H1 (cell line): ENCODE results near the gene HLF. TPM values are rescaled to one million over a fixed set of nuclear protein-coding genes. Genes with fewer than 3 reads are reported as not detected.

Source experiments
- CTCF ChIA-PET: fragments of 300-600 bp; sonication (Branson Sonifier 250); formaldehyde crosslinking; loops from one replicate; lab custom pipeline; 2021; ENCODE audit not compliant: partially characterized antibody; lab: Charles Lee
- POLR2A ChIA-PET: fragments of 300-600 bp; sonication (Branson Sonifier 250); formaldehyde crosslinking; loops from one replicate; lab custom pipeline; 2021; ENCODE audit warnings: inconsistent platforms; ENCODE audit not compliant: partially characterized antibody; lab: Charles Lee
- DNase-seq, 2 experiments: peaks; one replicate each; pipeline versions ENCODE4 v3.0.0 to v3.0.0-alpha.2; 2010 to 2022; ENCODE audit warnings: low spot score in 2 of 2, low read depth in 1 of 2, mixed read lengths in 1 of 2
- FAIRE-seq: peaks from 2 replicates; lab custom pipeline; 2011; peaks lifted over from hg19 to GRCh38; lab: Jason Lieb, UNC
- H2AFZ ChIP-seq: 2 replicates; pipeline ENCODE4 v1.8.1; 2012; ENCODE audit warnings: low read length, inconsistent platforms
- H2AK5ac ChIP-seq: 2 replicates; pipeline ENCODE4 v1.6.1; 2013; ENCODE audit warnings: low read depth, low read length
- H2BK120ac ChIP-seq: replicated peaks from 2 replicates; pipeline ENCODE3; 2013; ENCODE audit warnings: low read depth, low read length, inconsistent platforms
- H2BK12ac ChIP-seq: 2 replicates; pipeline ENCODE4 v1.6.1; 2013; ENCODE audit warnings: low read depth, low read length
- H2BK15ac ChIP-seq: 2 replicates; pipeline ENCODE4 v1.6.1; 2013; ENCODE audit warnings: low read length
- H2BK20ac ChIP-seq: 2 replicates; pipeline ENCODE4 v1.6.1; 2013; ENCODE audit warnings: low read length
- H2BK5ac ChIP-seq: 2 replicates; pipeline ENCODE4 v1.6.1; 2013; ENCODE audit warnings: low read depth, low read length
- H3K14ac ChIP-seq: 2 replicates; pipeline ENCODE4 v1.6.1; 2013; ENCODE audit warnings: inconsistent platforms; ENCODE audit not compliant: insufficient read length
- H3K18ac ChIP-seq: 2 replicates; pipeline ENCODE4 v1.6.1; 2013; ENCODE audit warnings: low read length; ENCODE audit errors: extremely low read depth
- H3K23ac ChIP-seq: 2 replicates; pipeline ENCODE4 v1.6.1; 2013; ENCODE audit warnings: inconsistent platforms; ENCODE audit not compliant: insufficient read length
- H3K23me2 ChIP-seq: 2 replicates; pipeline ENCODE4 v1.6.1; 2013; ENCODE audit warnings: low read depth, low read length
- H3K27ac ChIP-seq: 2 replicates; pipeline ENCODE4 v1.6.1; 2011; ENCODE audit warnings: low read depth, low read length, inconsistent platforms
- H3K27me3 ChIP-seq, 4 experiments: replicated peaks in 1 of 4; 1 replicate in 1 of 4; 2 replicates in 3 of 4; pipeline versions ENCODE4 v1.6.1 to v1.8.1; 2011 to 2013; ENCODE audit warnings: low read length in 3 of 4, mild to moderate bottlenecking in 3 of 4, inconsistent platforms in 2 of 4, mixed read lengths in 2 of 4, moderate library complexity in 1 of 4; ENCODE audit not compliant: control insufficient read depth in 3 of 4, insufficient read depth in 3 of 4; ENCODE audit errors: extremely low read depth in 1 of 4
- H3K36me3 ChIP-seq, 4 experiments: 2 replicates each; pipeline versions ENCODE4 v1.6.1 to v1.8.1; 2011 to 2013; ENCODE audit warnings: mild to moderate bottlenecking in 4 of 4, low read length in 3 of 4, moderate library complexity in 2 of 4, control low read depth in 1 of 4, inconsistent platforms in 1 of 4; ENCODE audit not compliant: insufficient read depth in 4 of 4, control insufficient read depth in 2 of 4
- H3K4ac ChIP-seq: replicated peaks from 2 replicates; pipeline ENCODE3; 2013; ENCODE audit warnings: low read length, low read depth, mixed read lengths, inconsistent platforms; ENCODE audit not compliant: insufficient read length
- H3K4me1 ChIP-seq, 4 experiments: replicated peaks in 1 of 4; 1 replicate in 1 of 4; 2 replicates in 3 of 4; pipeline versions ENCODE4 v1.6.1 to v1.8.1; 2011 to 2013; ENCODE audit warnings: low read length in 3 of 4, inconsistent platforms in 2 of 4, mixed read lengths in 1 of 4; ENCODE audit not compliant: insufficient read depth in 4 of 4, control insufficient read depth in 3 of 4
- H3K4me2 ChIP-seq, 2 experiments: 2 replicates each; pipeline versions ENCODE4 v1.6.1 to v1.8.1; 2011 to 2013; ENCODE audit warnings: low read depth in 2 of 2, low read length in 2 of 2, control low read depth in 1 of 2, inconsistent platforms in 1 of 2, mild to moderate bottlenecking in 1 of 2; ENCODE audit not compliant: insufficient read depth in 1 of 2
- H3K4me3 ChIP-seq, 4 experiments: fragments of 200-600, 300-600 bp in 1 of 4; sonication (generic), shearing (Covaris generic), sonication (Bioruptor Twin) in 1 of 4; 2 replicates each; pipeline versions ENCODE4 v1.5.1 to v1.8.1; 2011 to 2016; ENCODE audit warnings: low read length in 4 of 4, low read depth in 3 of 4, control low read depth in 2 of 4, inconsistent platforms in 2 of 4, mild to moderate bottlenecking in 2 of 4, mixed read lengths in 1 of 4, moderate library complexity in 1 of 4; ENCODE audit not compliant: insufficient read depth in 2 of 4; ENCODE audit errors: extremely low read depth in 1 of 4
- H3K56ac ChIP-seq: replicated peaks from 2 replicates; pipeline ENCODE3; 2013; ENCODE audit warnings: low read depth, mild to moderate bottlenecking, mixed read lengths, low read length, inconsistent platforms; ENCODE audit not compliant: insufficient read length
- H3K79me1 ChIP-seq: 2 replicates; pipeline ENCODE4 v1.6.1; 2013; ENCODE audit warnings: low read depth, low read length, control low read depth
- H3K79me2 ChIP-seq, 2 experiments: 2 replicates each; pipeline versions ENCODE4 v1.6.1 to v1.8.1; 2012 to 2013; ENCODE audit warnings: low read length in 2 of 2, mild to moderate bottlenecking in 2 of 2, inconsistent platforms in 1 of 2; ENCODE audit not compliant: insufficient read depth in 2 of 2, control insufficient read depth in 1 of 2
- H3K9ac ChIP-seq, 4 experiments: replicated peaks in 1 of 4; 1 replicate in 1 of 4; 2 replicates in 3 of 4; pipeline versions ENCODE4 v1.6.1 to v1.8.1; 2011 to 2013; ENCODE audit warnings: low read depth in 3 of 4, low read length in 3 of 4, control low read depth in 2 of 4, mild to moderate bottlenecking in 2 of 4, moderate library complexity in 2 of 4, inconsistent platforms in 1 of 4; ENCODE audit errors: extremely low read depth in 1 of 4
- H3K9me3 ChIP-seq, 2 experiments: 2 replicates each; pipeline versions ENCODE4 v1.6.1 to v1.8.1; 2012 to 2013; ENCODE audit warnings: mild to moderate bottlenecking in 2 of 2, moderate library complexity in 2 of 2, control low read depth in 1 of 2, inconsistent platforms in 1 of 2, low read depth in 1 of 2, low read length in 1 of 2, mixed read lengths in 1 of 2; ENCODE audit not compliant: insufficient read depth in 2 of 2
- H4K20me1 ChIP-seq, 2 experiments: replicated peaks in 1 of 2; 2 replicates each; pipeline versions ENCODE3 to v1.8.1; 2011 to 2013; ENCODE audit warnings: inconsistent platforms in 2 of 2, low read length in 2 of 2, mild to moderate bottlenecking in 1 of 2; ENCODE audit not compliant: insufficient read depth in 2 of 2, control insufficient read depth in 1 of 2
- H4K5ac ChIP-seq: 2 replicates; pipeline ENCODE4 v1.6.1; 2013; ENCODE audit warnings: low read length, low read depth, mixed read lengths, inconsistent platforms; ENCODE audit not compliant: insufficient read length
- H4K8ac ChIP-seq: 2 replicates; pipeline ENCODE4 v1.8.0; 2013; ENCODE audit warnings: mild to moderate bottlenecking, moderate library complexity, low read length, inconsistent platforms; ENCODE audit not compliant: insufficient read depth; ENCODE audit errors: extremely low read depth
- H4K91ac ChIP-seq: replicated peaks from 2 replicates; pipeline ENCODE3; 2013; ENCODE audit warnings: low read length, mixed read lengths, inconsistent platforms; ENCODE audit not compliant: insufficient read length
- CEBPB ChIP-seq: IDR thresholded peaks from 2 replicates; pipeline ENCODE4 v1.6.1; 2012; ENCODE audit warnings: low read depth, low read length
- CHD1 ChIP-seq: IDR thresholded peaks from 2 replicates; pipeline ENCODE4 v1.6.1; 2012; ENCODE audit warnings: low read depth, low read length, improper control_type of control experiment
- NRF1 ChIP-seq: IDR thresholded peaks from 2 replicates; pipeline ENCODE4 v1.6.1; 2011; ENCODE audit warnings: mild to moderate bottlenecking, low read depth, low read length, improper control_type of control experiment
- SAP30 ChIP-seq: fragments of 300-600 bp; sonication (generic); IDR thresholded peaks from 2 replicates; pipeline ENCODE4 v1.7.1; 2012; ENCODE audit warnings: low read length, moderate library complexity, mild to moderate bottlenecking, inconsistent platforms; ENCODE audit not compliant: insufficient read depth, insufficient replicate concordance
- WGBS, 2 experiments: shearing (Covaris generic) in 1 of 2; methylation state at CpG; one replicate each; pipeline versions ENCODE4 v1.1.6 to v1.1.7; 2013 to 2015; ENCODE audit warnings: low lambda C conversion rate in 2 of 2, mixed read lengths in 2 of 2, inconsistent platforms in 1 of 2, low coverage in 1 of 2, missing lambda C conversion rate in 1 of 2; ENCODE audit not compliant: insufficient replicate concordance in 2 of 2, insufficient coverage in 1 of 2, insufficient read length in 1 of 2; ENCODE audit errors: extremely low coverage in 1 of 2, missing lambda C conversion rate in 1 of 2; 5-methylcytosine and 5-hydroxymethylcytosine counted together
- polyA plus RNA-seq, 7 experiments: library from polyadenylated mRNA; depleted of rRNA in 3 of 7; stranded (reverse) in 5 of 7; unstranded in 2 of 7; fragments of >200 nt in 5 of 7; fragments of 200-250 nt in 2 of 7; gene quantifications; 1 replicate in 5 of 7; 2 replicates in 1 of 7; 4 replicates in 1 of 7; pipeline versions ENCODE4 v1.2.1 to v1.2.3, GENCODE V29; 2011 to 2013; ENCODE audit warnings: missing spikeins in 2 of 7, mixed read lengths in 2 of 7
- total RNA-seq: library from RNA; stranded (reverse); fragmentation: NEBNext Ultra II Directional; extraction: Animal tissue kit (Norgen Biotek cat#: 25700); gene quantifications from 2 replicates; pipeline ENCODE4 v1.2.1, GENCODE V29; 2021

The HLF gene
- total and polyA plus RNA-seq, 2 of the 8 experiments (the other 6 are each of a cell fraction or from before 2014, with no cell fraction given) = 0.39 to 0.60 TPM

DNA sequence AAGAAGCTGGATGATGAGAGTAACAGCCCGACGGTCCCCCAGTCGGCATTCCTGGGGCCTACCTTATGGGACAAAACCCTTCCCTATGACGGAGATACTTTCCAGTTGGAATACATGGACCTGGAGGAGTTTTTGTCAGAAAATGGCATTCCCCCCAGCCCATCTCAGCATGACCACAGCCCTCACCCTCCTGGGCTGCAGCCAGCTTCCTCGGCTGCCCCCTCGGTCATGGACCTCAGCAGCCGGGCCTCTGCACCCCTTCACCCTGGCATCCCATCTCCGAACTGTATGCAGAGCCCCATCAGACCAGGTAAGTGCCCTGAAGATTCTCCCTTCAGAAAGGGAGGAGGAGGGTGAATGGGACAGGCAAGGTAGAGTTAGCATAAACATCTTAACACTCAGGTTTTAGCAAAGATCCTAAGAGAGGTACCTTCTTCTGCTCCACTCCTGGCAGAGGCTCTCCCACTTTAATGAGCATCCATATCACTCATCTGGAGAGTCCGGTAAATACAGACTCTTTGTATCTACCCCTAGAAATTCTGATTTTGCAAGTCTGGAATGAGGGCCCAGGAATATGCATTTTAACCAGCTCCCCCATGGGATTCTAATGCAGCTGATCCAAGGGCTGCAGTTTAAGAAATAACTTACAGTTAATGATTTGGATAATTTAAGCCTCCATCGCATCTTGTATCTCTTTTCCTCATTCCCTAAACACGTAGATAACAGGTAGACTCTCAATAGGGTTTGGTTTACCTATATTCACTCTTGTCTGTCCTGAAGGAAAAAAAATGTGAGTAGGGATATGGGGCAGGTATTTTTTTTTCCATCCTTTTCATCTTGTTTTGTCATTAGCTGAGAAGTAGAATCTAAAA is 3.3 kb downstream of the HLF start:
- DNase-seq = no peak
- peaks cover 19 to 44% (median 40%) of the 10 kb centered on the region in 4 experiments for H3K27me3 ChIP-seq
- H3K18ac ChIP-seq = no peak overlapping the region
- H4K20me1 ChIP-seq = peaks cover 0 to 2% of the 10 kb centered on the region in 2 experiments
- no peak overlapping the region for H3K14ac ChIP-seq
- H3K36me3 ChIP-seq = no peaks in the 10 kb centered on the region
- no peak overlapping the region for H3K4me2 ChIP-seq
- H2BK20ac ChIP-seq = no peak overlapping the region
- 92% methylated on average over 11 of the region's 11 CpGs; no CpG with 5 or more reads in 1 of the 2 experiments for WGBS, 2 experiments
- no peak overlapping the region for H3K4me3 ChIP-seq
- H3K56ac ChIP-seq = no peak overlapping the region
- H2BK5ac ChIP-seq = no peak overlapping the region
- no peak overlapping the region for H3K23ac ChIP-seq
- H3K23me2 ChIP-seq = peaks cover 10% of the 10 kb centered on the region; the same call in 1 of the 2 replicates
- no peaks in the 10 kb centered on the region for H3K9me3 ChIP-seq
- no peak overlapping the region for H2AK5ac ChIP-seq
- no peak overlapping the region for H3K27ac ChIP-seq
- H4K8ac ChIP-seq = no peak overlapping the region; the same call in 1 of the 2 replicates
- peaks cover 0 to 14% (median 7%) of the 10 kb centered on the region in 4 experiments; a peak in 4 of 7 replicates for H3K4me1 ChIP-seq
- no peak for FAIRE-seq
- TF ChIP-seq CHD1 (no peak), SAP30 (no peak), CEBPB (no peak), NRF1 (no peak)
- no peak overlapping the region for H2BK15ac ChIP-seq
- H2AFZ ChIP-seq = no peak overlapping the region
- H3K79me2 ChIP-seq = no peaks in the 10 kb centered on the region
- no peaks in the 10 kb centered on the region for H3K79me1 ChIP-seq
- CTCF ChIA-PET = interaction anchor here (0.6 to 2.0 kb wide), 4 partner anchors 26 to 313 kb away, joined by 3 to 5 read pairs (median 4); no protein-coding TSS in a partner anchor
- H4K5ac ChIP-seq = no peak overlapping the region
- no peak overlapping the region for H3K4ac ChIP-seq
- no peak overlapping the region for H4K91ac ChIP-seq
- no peak overlapping the region for H2BK12ac ChIP-seq
- POLR2A ChIA-PET = no interaction called here
- no peak overlapping the region for H2BK120ac ChIP-seq
- no peak overlapping the region for H3K9ac ChIP-seq
